ENCODE results near the gene SIRT1.
"Not testable (repeated sequence)": the region's sequence is repeated elsewhere in the genome, so short reads cannot be mapped to it uniquely, and the experiment has no call there.

SIRT1 gene

DNA sequence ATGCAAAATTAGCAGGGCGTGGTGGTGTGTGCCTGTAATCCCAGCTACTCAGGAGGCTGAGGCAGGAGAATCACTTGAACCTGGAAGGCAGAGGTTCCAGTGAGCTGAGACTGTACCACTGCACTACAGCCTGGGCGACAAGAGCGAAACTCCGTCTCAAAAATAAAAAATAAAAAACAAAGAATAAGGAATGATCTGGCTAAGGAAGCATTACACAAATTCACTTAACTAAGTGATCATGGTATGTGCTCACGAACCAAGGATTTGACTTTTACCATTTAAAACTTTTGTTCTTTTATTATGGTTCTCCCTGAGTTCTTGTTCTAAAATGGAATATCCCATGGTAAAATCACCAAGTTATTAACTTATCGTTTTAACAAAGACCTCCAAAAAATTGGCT lies 71.2 kb downstream of the SIRT1 start:
- DNase-seq (ENCODE audit: low spot score), result no peak

DNA sequence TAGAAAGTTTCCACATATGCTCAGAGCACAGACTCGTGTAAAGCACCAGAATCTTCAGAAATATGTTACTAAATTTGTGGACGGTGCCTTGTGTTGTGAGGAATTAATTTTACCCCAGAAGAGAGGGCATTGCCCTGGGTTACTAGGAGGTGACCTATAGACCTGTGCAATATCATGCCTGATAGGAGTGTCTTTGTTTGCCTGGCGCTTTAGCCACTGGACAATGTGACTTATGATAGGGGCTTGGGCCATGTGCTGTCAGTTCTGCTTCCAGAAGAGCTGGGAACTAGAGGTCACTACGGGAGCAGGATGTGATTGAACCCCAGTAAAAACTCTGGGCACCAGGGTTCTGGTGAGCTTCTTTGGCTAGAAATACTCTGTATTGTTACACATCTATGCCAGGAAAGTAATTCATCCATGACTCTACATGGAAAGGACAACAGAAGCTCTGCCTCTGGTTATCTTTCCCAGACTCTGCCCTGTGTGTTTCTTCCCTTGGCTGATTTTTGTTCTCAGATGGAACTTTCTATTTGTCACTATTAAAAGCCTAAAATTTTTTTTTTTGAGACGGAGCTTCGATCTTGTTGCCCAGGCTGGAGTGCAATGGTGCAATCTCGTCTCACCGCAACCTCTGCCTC lies 75.5 kb downstream of the SIRT1 start:
- no peak for DNase-seq (ENCODE audit: low spot score)

DNA sequence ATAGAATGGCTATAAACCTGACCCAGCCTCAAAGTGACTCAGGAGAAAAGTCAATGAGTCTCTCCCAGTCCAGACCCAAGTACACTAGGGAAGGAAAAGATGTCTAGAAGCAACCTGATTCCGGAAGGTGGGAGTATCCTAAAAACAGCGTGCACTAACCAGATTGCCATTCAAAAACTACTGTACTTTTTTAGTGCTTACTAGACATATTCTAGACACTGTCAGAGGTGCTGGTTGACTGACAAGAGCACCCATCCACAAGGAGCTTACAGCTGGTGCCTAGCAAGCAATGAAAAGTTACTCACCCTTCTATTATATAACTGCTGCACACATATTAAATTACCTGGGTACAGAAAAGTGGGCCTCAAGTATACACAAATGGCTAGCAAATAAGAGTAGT lies 81.0 kb downstream of the SIRT1 start:
- no peak for DNase-seq (ENCODE audit: low spot score)

DNA sequence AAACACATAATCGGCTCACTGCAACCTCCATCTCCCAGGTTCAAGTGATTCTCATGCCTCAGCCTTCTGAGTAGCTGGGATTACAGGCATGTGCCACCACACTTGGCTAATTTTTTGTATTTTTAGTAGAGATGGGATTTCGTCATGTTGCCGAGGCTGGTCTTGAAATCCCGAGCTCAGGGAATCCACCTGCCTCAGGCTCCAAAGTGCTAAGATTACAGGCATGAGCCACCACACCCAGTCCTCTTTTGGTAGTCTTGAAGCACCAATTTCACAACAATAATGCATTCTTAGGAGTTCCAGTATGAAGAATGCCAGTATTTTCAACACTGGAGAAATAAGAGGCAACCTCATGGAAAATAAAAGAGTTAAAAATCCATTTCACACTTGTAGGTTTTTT lies 81.6 kb downstream of the SIRT1 start:
- DNase-seq (ENCODE audit: low spot score), result not testable (repeated sequence)

Small RNA genes within 50 kb of the gene (small RNA-seq; reads per million reads assigned to genes)
- gene RNU6-523P, result 0 reads per million in 2 experiments

All from SK-N-DZ (cell line).